Stimulated activated CD4-positive, alpha-beta T cell treated with anti-CD3 and anti-CD28 coated beads, TNF-alpha, amount 100 ng/mL, for 24 hours (primary cell): ENCODE results near the gene MYO5B.
"Not testable (repeated sequence)": the region's sequence is repeated elsewhere in the genome, so short reads cannot be mapped to it uniquely, and the experiment has no call there.

Experiments used
- DNase-seq, 3 experiments: peaks; one replicate each; pipeline ENCODE4 v3.0.0-alpha.2; 2020; ENCODE audit warnings: low read depth in 3 of 3

The MYO5B gene

GRCh38 chr18:49922228-49922627 is 272.7 kb downstream of the MYO5B start:
- DNase-seq = no peak

GRCh38 chr18:49921318-49921985 is 273.5 kb downstream of the MYO5B start:
- no peak for DNase-seq

DNA sequence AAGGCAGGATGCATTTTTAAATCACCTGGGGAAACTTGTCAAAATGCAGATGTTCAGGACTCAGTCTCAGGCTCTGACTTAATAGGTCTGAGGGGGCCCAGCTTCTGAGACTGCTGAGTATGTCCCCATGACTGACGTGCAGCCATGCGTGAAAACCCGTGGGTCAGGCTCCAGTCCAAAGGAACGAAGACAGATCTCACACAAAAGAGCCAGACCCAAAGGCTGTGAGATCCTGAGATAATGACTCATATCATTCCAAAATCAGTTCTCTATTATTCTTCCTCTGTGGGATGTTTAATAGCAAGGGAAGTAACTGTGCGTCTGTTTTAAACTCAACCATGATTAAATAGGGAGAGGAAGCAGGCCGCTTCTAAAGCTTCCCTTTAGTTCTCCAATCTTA is 274.2 kb downstream of the MYO5B start:
- no peak for DNase-seq

GRCh38 chr18:49917742-49918141 is 277.2 kb downstream of the MYO5B start:
- no peak for DNase-seq

- no peak for DNase-seq
Measured at GRCh38 chr18:49915352-49915751, 279.6 kb downstream of the MYO5B start.

DNA sequence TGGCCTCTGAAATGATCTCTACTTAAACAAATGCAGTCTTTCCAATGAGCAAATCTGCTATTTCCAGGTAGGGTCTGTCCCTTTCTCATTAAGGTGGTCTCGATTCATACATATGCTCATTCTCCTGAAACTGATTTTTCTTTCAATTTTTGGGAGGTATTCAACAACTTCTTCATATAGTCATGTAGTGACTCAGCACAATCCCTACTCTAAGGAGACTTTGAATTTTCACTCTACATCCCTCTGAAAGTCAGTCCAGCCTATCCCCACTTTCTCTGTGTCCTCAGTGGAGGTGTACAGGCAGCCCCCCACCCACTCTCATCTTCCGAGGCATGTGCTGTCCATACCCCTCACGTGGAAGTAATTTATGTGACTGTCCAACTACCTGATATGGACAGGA is 281.7 kb downstream of the MYO5B start:
- no peak for DNase-seq

GRCh38 chr18:49911427-49911826 is 283.5 kb downstream of the MYO5B start:
- DNase-seq = no peak

- DNase-seq = no peak
Measured at GRCh38 chr18:49910986-49911385, 284.0 kb downstream of the MYO5B start.

DNA sequence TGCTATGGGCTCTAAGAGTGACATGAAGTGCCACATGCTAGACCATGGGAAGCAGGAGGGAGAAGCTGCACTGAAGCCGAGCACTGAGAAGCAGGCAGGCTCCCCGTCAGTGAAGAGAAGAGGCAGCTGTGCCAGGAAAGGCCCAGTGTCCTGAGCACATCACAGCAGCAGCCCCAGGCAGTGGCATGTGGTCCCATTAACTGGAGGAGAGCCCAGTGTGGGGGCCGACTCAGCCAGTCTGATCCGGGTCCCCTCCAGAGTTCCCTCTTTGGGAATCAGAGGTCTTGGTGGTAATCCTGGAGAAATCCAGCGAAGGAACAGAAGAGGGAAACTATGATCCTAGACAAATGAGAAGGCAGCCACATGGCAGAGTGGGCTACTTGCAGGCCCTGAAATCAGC is 284.9 kb downstream of the MYO5B start:
- no peak for DNase-seq

DNA sequence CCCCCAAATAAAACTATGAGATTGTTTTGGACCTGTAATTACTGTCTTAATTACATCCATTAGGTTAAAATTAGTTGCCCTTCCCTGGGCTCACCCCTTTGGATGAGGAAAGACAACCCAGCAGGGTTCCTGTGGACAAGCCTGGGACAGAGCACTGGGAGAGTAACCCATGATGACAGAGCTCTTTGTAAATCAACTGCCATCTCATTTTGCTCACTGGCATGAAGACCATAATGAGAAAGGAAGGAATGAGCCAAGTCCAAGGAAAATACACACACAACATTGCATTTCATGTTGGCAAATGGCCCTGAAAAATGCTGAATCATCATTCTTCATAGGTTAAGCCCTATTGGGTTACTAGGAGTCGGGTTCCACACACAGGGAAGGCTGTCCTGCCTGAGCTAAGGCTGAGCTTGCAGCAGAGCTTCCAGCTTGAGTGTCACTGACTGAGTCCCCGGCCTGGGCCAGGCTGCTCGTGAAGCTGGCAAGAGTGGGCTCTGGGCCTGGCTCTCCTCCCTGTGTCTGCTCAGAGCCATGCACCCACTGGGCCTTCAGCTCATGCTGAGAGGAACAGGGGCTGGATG is 287.5 kb downstream of the MYO5B start:
- DNase-seq = no peak

DNA sequence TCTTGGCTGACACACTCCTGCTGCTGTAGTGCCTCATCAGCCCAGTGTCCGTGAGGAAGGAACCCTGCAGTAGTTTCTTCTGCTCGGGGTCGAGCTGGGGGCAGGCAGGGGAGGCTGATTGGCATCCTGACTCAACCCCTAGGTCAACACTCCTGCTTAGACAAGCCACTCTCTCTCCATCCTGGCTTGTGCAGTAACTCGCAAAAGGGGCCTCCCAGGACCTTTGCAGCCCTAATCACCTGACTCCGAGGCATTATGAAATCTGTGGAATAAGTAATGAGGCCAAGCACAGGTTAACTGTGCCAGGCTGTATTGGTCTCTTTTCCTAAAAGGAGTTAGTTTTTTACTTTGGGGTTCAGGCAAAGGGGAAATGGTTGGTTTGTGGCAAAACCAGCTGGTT is 289.2 kb downstream of the MYO5B start:
- DNase-seq = no peak

DNA sequence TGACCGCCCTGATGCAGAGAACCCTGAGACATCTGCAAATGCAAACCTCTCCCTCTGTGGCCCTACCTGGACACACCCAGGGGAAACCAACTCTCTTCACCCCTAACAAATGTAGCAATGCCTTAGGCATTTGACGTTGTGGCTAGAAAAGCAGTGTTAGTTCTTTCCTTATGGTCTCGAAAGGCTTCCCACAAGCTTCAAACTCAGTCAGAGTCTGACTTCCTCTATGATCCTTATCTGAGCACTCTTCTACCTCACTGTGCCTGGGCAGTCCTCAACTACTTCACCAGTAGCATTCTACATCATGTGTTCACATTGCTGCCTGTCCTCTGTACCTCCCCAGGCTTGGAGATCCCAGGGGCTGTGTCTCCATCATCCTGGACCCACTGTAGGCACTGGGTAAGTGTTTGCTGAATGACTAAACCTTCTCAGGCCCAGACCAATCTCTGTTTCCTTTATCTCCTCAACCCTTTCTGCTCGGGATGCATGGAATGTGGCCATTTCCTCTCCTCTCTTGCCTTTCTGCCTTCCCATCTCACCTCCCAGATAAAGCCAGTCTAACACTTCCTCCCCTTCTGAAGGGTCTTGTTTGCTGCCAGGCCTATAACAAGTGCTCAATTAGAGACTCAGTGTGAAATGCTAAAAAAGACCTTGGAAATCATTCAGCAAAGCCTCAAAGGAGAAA is 289.9 kb downstream of the MYO5B start:
- no peak for DNase-seq

DNA sequence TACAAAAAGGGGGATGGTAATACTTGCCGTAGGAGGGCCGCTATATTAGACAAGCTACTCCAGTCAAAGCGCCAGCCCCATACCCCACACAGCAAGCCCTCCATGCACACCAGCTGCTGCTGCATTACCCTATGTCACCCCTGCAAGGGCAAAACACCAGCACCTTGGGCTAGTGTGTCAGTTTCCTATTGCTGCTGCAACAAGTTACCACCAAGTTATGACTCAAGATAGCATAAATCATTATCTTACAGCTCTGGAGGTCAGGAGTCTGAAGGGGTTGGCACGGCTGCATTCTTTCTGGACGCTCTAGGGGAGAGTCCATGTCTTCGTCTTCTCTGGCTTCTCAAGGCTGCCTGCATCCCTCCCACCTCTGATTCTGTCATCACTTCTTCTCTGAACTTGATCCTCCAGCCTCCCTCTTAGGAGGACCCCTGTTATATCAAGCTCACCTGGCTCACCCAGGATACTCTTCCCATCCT is 293.0 kb downstream of the MYO5B start:
- DNase-seq = no peak

DNA sequence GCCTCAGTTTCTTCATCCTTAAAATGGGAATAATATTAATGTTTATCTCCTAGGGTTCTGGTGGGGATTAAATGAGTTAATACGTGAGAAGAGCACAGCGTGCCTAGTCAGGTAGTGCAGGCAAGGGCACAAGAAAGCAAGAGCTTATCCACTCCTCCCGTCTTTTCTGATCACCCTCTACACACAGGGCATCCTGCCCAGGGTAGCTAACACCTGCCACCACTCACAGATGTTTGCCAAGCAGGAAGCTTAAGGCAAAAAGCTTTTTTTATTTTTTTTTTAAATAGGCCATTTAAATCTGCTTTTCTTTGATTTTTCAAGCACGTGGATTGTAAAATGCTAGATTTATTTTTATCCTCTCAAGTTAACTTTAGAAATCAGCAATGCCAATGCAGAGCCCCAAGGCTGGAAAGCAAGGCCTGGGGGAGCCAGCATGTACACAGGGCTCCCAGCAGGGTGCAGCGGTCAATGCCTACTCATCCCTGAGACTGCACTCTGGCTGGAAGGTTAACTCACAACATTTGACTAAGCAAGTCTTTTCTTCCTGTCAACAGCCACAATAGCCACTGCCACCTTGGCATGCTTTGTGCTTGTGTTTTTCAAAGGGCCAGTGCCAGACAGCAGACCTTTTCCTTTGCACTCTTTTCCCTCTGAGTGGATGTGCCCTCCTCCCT is 295.2 kb downstream of the MYO5B start:
- no peak for DNase-seq

GRCh38 chr18:49898421-49898820 is 296.5 kb downstream of the MYO5B start:
- peak in 2 of 3 experiments; percentile 13 to 30 for DNase-seq

DNA sequence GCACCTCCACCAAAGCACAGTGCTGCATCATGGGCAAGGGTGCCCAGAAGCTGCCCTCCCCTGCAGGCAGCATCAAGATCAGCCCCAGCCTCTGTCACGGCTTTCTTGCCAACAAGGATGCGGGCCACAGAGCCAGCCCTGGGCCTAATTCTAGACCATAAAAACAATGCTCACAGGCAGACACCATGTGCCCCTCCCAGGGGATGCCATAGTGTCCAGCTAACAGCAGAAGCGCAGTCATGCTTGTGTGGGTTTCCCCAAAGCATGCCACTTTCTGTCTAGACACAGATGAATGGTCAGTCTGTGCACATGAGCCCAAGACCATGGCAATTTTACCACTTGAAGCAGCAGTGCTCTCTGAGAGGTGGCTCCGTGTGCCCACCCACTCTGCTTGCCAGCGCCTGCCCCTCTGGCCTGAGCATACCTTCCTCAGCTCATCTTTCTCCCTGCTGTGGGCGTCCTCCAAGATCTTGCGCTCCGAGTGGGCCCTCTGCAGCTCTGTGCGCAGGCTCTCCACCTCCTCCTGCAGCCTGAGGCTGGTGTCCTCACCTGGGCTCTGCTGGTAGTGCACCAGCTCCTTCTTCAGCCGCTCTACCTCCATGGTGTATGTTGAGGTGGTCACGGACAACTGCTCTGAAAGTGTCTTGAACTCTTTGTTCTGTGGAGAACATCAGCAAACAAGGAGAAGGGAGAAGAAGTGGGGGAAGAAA is 300.3 kb downstream of the MYO5B start:
- DNase-seq = no peak

- DNase-seq = no peak
Measured at GRCh38 chr18:49893036-49893435, 301.9 kb downstream of the MYO5B start.

- DNase-seq = no peak
Measured at GRCh38 chr18:49892148-49892924, 302.6 kb downstream of the MYO5B start.

GRCh38 chr18:49890041-49890440 is 304.9 kb downstream of the MYO5B start:
- DNase-seq = no peak

DNA sequence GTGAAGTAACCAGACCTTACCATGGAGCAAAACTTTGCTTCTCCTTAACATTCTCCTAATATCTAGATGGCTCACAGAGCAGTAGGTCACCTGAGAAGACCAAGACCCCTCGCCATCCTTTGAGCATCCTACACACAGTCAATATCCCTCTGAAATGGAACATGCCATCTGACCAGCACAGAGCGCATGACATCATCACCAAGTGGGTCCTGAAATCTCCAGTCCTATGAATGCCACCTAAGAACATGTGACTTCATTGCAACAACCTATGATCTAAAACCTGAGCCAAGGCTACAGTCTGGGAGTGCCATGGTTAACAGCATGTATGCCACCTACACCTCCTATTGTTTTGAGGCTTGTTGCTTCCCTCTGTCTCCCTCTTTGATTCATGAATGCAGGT is 305.4 kb downstream of the MYO5B start:
- DNase-seq = not testable (repeated sequence)
